HG03521 (cell line): ENCODE data around the gene MMP12.
"Not testable (repeated sequence)": the region's sequence is repeated elsewhere in the genome, so short reads cannot be mapped to it uniquely, and the experiment has no call there.

Source experiments
- ATAC-seq: cut with Tn5 transposase; IDR thresholded peaks from one replicate; pipeline ENCODE4 v1.9.1; 2021; ENCODE audit warnings: mild to moderate bottlenecking, moderate library complexity; ENCODE audit not compliant: unreplicated experiment

Gene MMP12

GRCh38 chr11:102874852-102875251 lies at the start of gene MMP12:
Gene MMP12 (minus strand): TSS chr11:102874982. CDS start chr11:102874937, 45 bp downstream.
- ATAC-seq = no peak

- no peak for ATAC-seq
Observed at GRCh38 chr11:102921587-102922220, 46.9 kb upstream of the MMP12 start.

- ATAC-seq = peak; percentile 87
Observed at GRCh38 chr11:102920118-102920684, 45.4 kb upstream of the MMP12 start.

- ATAC-seq = no peak
Observed at GRCh38 chr11:102915044-102915375, 40.2 kb upstream of the MMP12 start.

GRCh38 chr11:102914238-102915043 lies 39.7 kb upstream of the MMP12 start:
- no peak for ATAC-seq

- no peak for ATAC-seq
Observed at GRCh38 chr11:102912482-102912830, 37.7 kb upstream of the MMP12 start.

- ATAC-seq = no peak
Observed at GRCh38 chr11:102911758-102912481, 37.1 kb upstream of the MMP12 start.

- ATAC-seq = not testable (repeated sequence)
Observed at GRCh38 chr11:102905848-102906247, 31.1 kb upstream of the MMP12 start.

- not testable (repeated sequence) for ATAC-seq
Observed at GRCh38 chr11:102903895-102904294, 29.1 kb upstream of the MMP12 start.

- ATAC-seq = no peak
Observed at GRCh38 chr11:102900346-102900745, 25.6 kb upstream of the MMP12 start.

- ATAC-seq = no peak
Observed at GRCh38 chr11:102891736-102892135, 17.0 kb upstream of the MMP12 start.

- ATAC-seq = no peak
Observed at GRCh38 chr11:102886999-102887398, 12.2 kb upstream of the MMP12 start.

- ATAC-seq = no peak
Observed at GRCh38 chr11:102883141-102883540, 8.4 kb upstream of the MMP12 start.

- ATAC-seq = no peak
Observed at GRCh38 chr11:102882389-102883024, 7.7 kb upstream of the MMP12 start.

GRCh38 chr11:102879801-102880200 lies 5.0 kb upstream of the MMP12 start:
- ATAC-seq = no peak

- no peak for ATAC-seq
Observed at GRCh38 chr11:102878595-102878994, 3.8 kb upstream of the MMP12 start.

GRCh38 chr11:102869354-102869964 lies 5.3 kb downstream of the MMP12 start:
- ATAC-seq = not testable (repeated sequence)

GRCh38 chr11:102868339-102868738 lies 6.4 kb downstream of the MMP12 start:
- ATAC-seq = no peak

GRCh38 chr11:102864724-102865123 lies 10.1 kb downstream of the MMP12 start:
- ATAC-seq = no peak

GRCh38 chr11:102853956-102854355 lies 20.8 kb downstream of the MMP12 start:
- no peak for ATAC-seq

GRCh38 chr11:102853055-102853454 lies 21.7 kb downstream of the MMP12 start:
- ATAC-seq = no peak
